H9 (cell line): ENCODE measurements around the gene MRPS18A. TPM values are rescaled to one million over a fixed set of nuclear protein-coding genes. Genes with fewer than 3 reads are reported as not detected.

Experiments
- DNase-seq: peaks from one replicate; pipeline ENCODE4 v3.0.0-alpha.2; 2017
- H2AFZ ChIP-seq: one replicate; pipeline ENCODE4 v1.6.1; 2013; ENCODE audit warnings: mild to moderate bottlenecking, low read length, control low read depth, moderate library complexity
- H2AK5ac ChIP-seq: 2 replicates; pipeline ENCODE4 v1.6.1; 2013; ENCODE audit warnings: low read length, control low read depth, mixed read lengths; ENCODE audit not compliant: insufficient read length
- H2BK120ac ChIP-seq: one replicate; pipeline ENCODE4 v1.6.1; 2013; ENCODE audit warnings: low read depth, mild to moderate bottlenecking, low read length, control low read depth, inconsistent platforms; ENCODE audit not compliant: poor library complexity, severe bottlenecking
- H2BK12ac ChIP-seq: 2 replicates; pipeline ENCODE4 v1.6.1; 2013; ENCODE audit warnings: low read length, control low read depth, mixed read lengths, low read depth; ENCODE audit not compliant: insufficient read length
- H2BK15ac ChIP-seq: 2 replicates; pipeline ENCODE4 v1.6.1; 2013; ENCODE audit warnings: low read depth, low read length, control low read depth
- H2BK20ac ChIP-seq: one replicate; pipeline ENCODE4 v1.6.1; 2013; ENCODE audit warnings: low read depth, mild to moderate bottlenecking, low read length, control low read depth, inconsistent platforms; ENCODE audit not compliant: poor library complexity, severe bottlenecking
- H2BK5ac ChIP-seq: 2 replicates; pipeline ENCODE4 v1.6.1; 2013; ENCODE audit warnings: low read length, control low read depth, mixed read lengths; ENCODE audit not compliant: insufficient read length
- H3K14ac ChIP-seq: 2 replicates; pipeline ENCODE4 v1.6.1; 2013; ENCODE audit warnings: low read length, control low read depth; ENCODE audit not compliant: insufficient read depth
- H3K18ac ChIP-seq: 2 replicates; pipeline ENCODE4 v1.6.1; 2013; ENCODE audit warnings: low read depth, mild to moderate bottlenecking, mixed read lengths, low read length, control low read depth; ENCODE audit not compliant: insufficient read length
- H3K23ac ChIP-seq: 2 replicates; pipeline ENCODE4 v1.6.1; 2013; ENCODE audit warnings: low read length, control low read depth, mixed read lengths, low read depth; ENCODE audit not compliant: insufficient read length
- H3K23me2 ChIP-seq: 2 replicates; pipeline ENCODE4 v1.6.1; 2013; ENCODE audit warnings: low read depth, mild to moderate bottlenecking, mixed read lengths, low read length, control low read depth; ENCODE audit not compliant: insufficient read length, poor library complexity, severe bottlenecking
- H3K27ac ChIP-seq: 2 replicates; pipeline ENCODE4 v1.5.1; 2013; ENCODE audit warnings: low read length, control low read depth, mixed read lengths, low read depth; ENCODE audit not compliant: insufficient read length
- H3K27me3 ChIP-seq: 2 replicates; pipeline ENCODE4 v1.6.1; 2013; ENCODE audit warnings: low read length, control low read depth, inconsistent platforms; ENCODE audit not compliant: insufficient read depth
- H3K4ac ChIP-seq: 2 replicates; pipeline ENCODE4 v1.6.1; 2013; ENCODE audit warnings: low read depth, mild to moderate bottlenecking, control low read depth, inconsistent platforms, low read length, moderate library complexity
- H3K4me1 ChIP-seq: 2 replicates; pipeline ENCODE4 v1.6.1; 2013; ENCODE audit warnings: low read length, control low read depth, inconsistent platforms; ENCODE audit not compliant: insufficient read depth
- H3K4me2 ChIP-seq: 2 replicates; pipeline ENCODE4 v1.6.1; 2013; ENCODE audit warnings: low read length, control low read depth, mixed read lengths; ENCODE audit not compliant: insufficient read length, insufficient read depth
- H3K56ac ChIP-seq: 2 replicates; pipeline ENCODE4 v1.6.1; 2013; ENCODE audit warnings: low read depth, mild to moderate bottlenecking, mixed read lengths, low read length, control low read depth; ENCODE audit not compliant: insufficient read length
- H3K79me1 ChIP-seq: 2 replicates; pipeline ENCODE4 v1.6.1; 2013; ENCODE audit warnings: low read depth, mild to moderate bottlenecking, moderate library complexity, low read length, control low read depth, inconsistent platforms; ENCODE audit not compliant: insufficient read depth, poor library complexity, severe bottlenecking
- H3K79me2 ChIP-seq: 2 replicates; pipeline ENCODE4 v1.6.1; 2013; ENCODE audit warnings: low read length, control low read depth, inconsistent platforms; ENCODE audit not compliant: insufficient read depth
- H3K9ac ChIP-seq: 2 replicates; pipeline ENCODE4 v1.6.1; 2013; ENCODE audit warnings: low read length, control low read depth, mixed read lengths; ENCODE audit not compliant: insufficient read length; ENCODE audit errors: extremely low read depth
- H3K9me3 ChIP-seq: one replicate; pipeline ENCODE4 v1.6.1; 2013; ENCODE audit warnings: low read depth, low read length, inconsistent platforms; ENCODE audit not compliant: control insufficient read depth
- H3T11ph ChIP-seq: one replicate; pipeline ENCODE4 v1.6.1; 2013; ENCODE audit warnings: mild to moderate bottlenecking, low read length, control low read depth, inconsistent platforms
- H4K20me1 ChIP-seq: one replicate; pipeline ENCODE4 v1.6.1; 2013; ENCODE audit not compliant: control insufficient read depth, insufficient read length, insufficient read depth
- H4K5ac ChIP-seq: 2 replicates; pipeline ENCODE4 v1.6.1; 2013; ENCODE audit warnings: low read depth, mild to moderate bottlenecking, mixed read lengths, low read length, control low read depth; ENCODE audit not compliant: insufficient read length
- H4K8ac ChIP-seq: replicated peaks from 2 replicates; pipeline ENCODE4 v1.6.1; 2013; ENCODE audit warnings: low read length, control low read depth, mixed read lengths, low read depth; ENCODE audit not compliant: insufficient read length
- H4K91ac ChIP-seq: 2 replicates; pipeline ENCODE4 v1.6.1; 2013; ENCODE audit warnings: low read depth, mild to moderate bottlenecking, moderate library complexity, mixed read lengths, low read length, control low read depth; ENCODE audit not compliant: insufficient read length
- H3K27ac Mint-ChIP-seq, 3 experiments: 2 replicates in 2 of 3; 3 replicates in 1 of 3; pipeline ENCODE4 v1.8.0; 2020 to 2021; ENCODE audit warnings: mixed read lengths in 3 of 3, mild to moderate bottlenecking in 1 of 3, moderate library complexity in 1 of 3
- H3K27me3 Mint-ChIP-seq: 2 replicates; pipeline ENCODE4 v1.8.0; 2021; ENCODE audit warnings: low read depth, mild to moderate bottlenecking, moderate library complexity, mixed read lengths
- H3K36me3 Mint-ChIP-seq, 3 experiments: 2 replicates in 2 of 3; 3 replicates in 1 of 3; pipeline ENCODE4 v1.8.0; 2020 to 2021; ENCODE audit warnings: low read depth in 3 of 3, mixed read lengths in 3 of 3; ENCODE audit not compliant: insufficient read depth in 1 of 3
- H3K4me1 Mint-ChIP-seq, 2 experiments: 2 replicates each; pipeline ENCODE4 v1.8.0; 2020; ENCODE audit warnings: mixed read lengths in 2 of 2
- H3K4me3 Mint-ChIP-seq, 2 experiments: 2 replicates in 1 of 2; 3 replicates in 1 of 2; pipeline ENCODE4 v1.8.0; 2020 to 2021; ENCODE audit warnings: mild to moderate bottlenecking in 2 of 2, mixed read lengths in 2 of 2, moderate library complexity in 1 of 2
- H3K9me3 Mint-ChIP-seq, 2 experiments: 2 replicates in 1 of 2; 3 replicates in 1 of 2; pipeline ENCODE4 v1.8.0; 2020; ENCODE audit warnings: mild to moderate bottlenecking in 2 of 2, mixed read lengths in 2 of 2, moderate library complexity in 1 of 2
- CTCF ChIP-seq: fragments of 200-600 bp; sonication (generic); conservative IDR thresholded peaks from 3 replicates; pipeline ENCODE4 v1.8.0; 2021; ENCODE audit warnings: antibody characterized with exemption, mild to moderate bottlenecking
- WGBS: extraction: QIAGEN DNeasy Blood & Tissue Kit; methylation state at CpG from one replicate; pipeline ENCODE4 v1.1.7; 2013; ENCODE audit warnings: missing lambda C conversion rate, low lambda C conversion rate, mixed read lengths; ENCODE audit not compliant: insufficient read length; ENCODE audit errors: extremely low coverage; 5-methylcytosine and 5-hydroxymethylcytosine counted together
- total RNA-seq: library from RNA; stranded (reverse); gene quantifications from 2 replicates; pipeline ENCODE4 v1.2.1, GENCODE V29; 2021

The MRPS18A gene
- total RNA-seq, 1 experiment from 2014 or later: 65.1 TPM

GRCh38 chr6:43724914-43725642, 37.5 kb upstream of the MRPS18A start:
- no peak for TF ChIP-seq CTCF
- Histone ChIP-seq H4K20me1 (no peaks in the 10 kb centered on the region), H3K27me3 (no peaks in the 10 kb centered on the region), H2AK5ac (no peak overlapping the region), H3K9me3 (no peaks in the 10 kb centered on the region), H2BK120ac (no peak overlapping the region), H3K4ac (no peak overlapping the region), H3K79me2 (no peaks in the 10 kb centered on the region), H2BK12ac (no peak overlapping the region), H3K23ac (no peak overlapping the region), H4K5ac (no peak overlapping the region), H2BK15ac (no peak overlapping the region), H3K4me1 (no peaks in the 10 kb centered on the region), H3K9ac (no peak overlapping the region), H3T11ph (no peak overlapping the region), H2AFZ (no peak overlapping the region), H3K18ac (no peak overlapping the region), H3K27ac (no peak overlapping the region), H3K79me1 (no peaks in the 10 kb centered on the region), H4K91ac (no peak overlapping the region), H4K8ac (no peak overlapping the region), H3K56ac (no peak overlapping the region), H3K4me2 (no peak overlapping the region), H2BK5ac (no peak overlapping the region), H3K23me2 (no peaks in the 10 kb centered on the region), H3K14ac (no peak overlapping the region), H2BK20ac (no peak overlapping the region)
- H3K4me1 Mint-ChIP-seq: peaks cover 10 to 11% of the 10 kb centered on the region in 2 experiments
- H3K4me3 Mint-ChIP-seq: no peak overlapping the region
- H3K9me3 Mint-ChIP-seq: peaks cover 3 to 4% of the 10 kb centered on the region in 2 experiments; a peak in 2 of 5 replicates
- no peaks in the 10 kb centered on the region for H3K36me3 Mint-ChIP-seq
- H3K27me3 Mint-ChIP-seq: peaks cover 12% of the 10 kb centered on the region
- no peak for DNase-seq
- WGBS: no CpG with 5 or more reads among the region's 17 CpGs
- no peak overlapping the region; a peak in 1 of 7 replicates for H3K27ac Mint-ChIP-seq
